Measurements from ENCODE around the gene RGS12. TPM values are rescaled to one million over a fixed set of nuclear protein-coding genes. Genes with fewer than 3 reads are reported as not detected.

RGS12 gene
- total RNA-seq, 1 experiment from 2014 or later: 36.0 TPM

GRCh38 chr4:3253808-3254207, 39.0 kb upstream of the RGS12 start:
- no peak overlapping the region for H3K27ac Mint-ChIP-seq (ENCODE audit: low read depth, unreplicated experiment)
- peaks cover 6% of the 10 kb centered on the region for H3K4me1 Mint-ChIP-seq (ENCODE audit: insufficient read depth, unreplicated experiment)
- CTCF ChIA-PET: no interaction called here
- no TSS peak for BruUV-seq (replicated peaks)
- H3K36me3 Mint-ChIP-seq (ENCODE audit: insufficient read depth, unreplicated experiment): no peaks in the 10 kb centered on the region
- H3K4me3 Mint-ChIP-seq (ENCODE audit: unreplicated experiment): no peak overlapping the region
- intact Hi-C loops (cut with micrococcal nuclease): no loop called here
- H3K27me3 Mint-ChIP-seq (ENCODE audit: insufficient read depth, unreplicated experiment): no peaks in the 10 kb centered on the region
- no peak for DNase-seq (ENCODE audit: unreplicated experiment)
- H3K9me3 Mint-ChIP-seq (ENCODE audit: unreplicated experiment): no peaks in the 10 kb centered on the region
- no peak for TF ChIP-seq CTCF (IDR thresholded peaks at IDR 0.05; ENCODE audit: unreplicated experiment)
- POLR2A ChIA-PET: no interaction called here

GRCh38 chr4:3254302-3255131, 38.3 kb upstream of the RGS12 start:
- no peak overlapping the region for H3K27ac Mint-ChIP-seq (ENCODE audit: low read depth, unreplicated experiment)
- CTCF ChIA-PET: no interaction called here
- no peak for TF ChIP-seq CTCF (IDR thresholded peaks at IDR 0.05; ENCODE audit: unreplicated experiment)
- POLR2A ChIA-PET: no interaction called here
- H3K4me3 Mint-ChIP-seq (ENCODE audit: unreplicated experiment): no peak overlapping the region
- no peaks in the 10 kb centered on the region for H3K9me3 Mint-ChIP-seq (ENCODE audit: unreplicated experiment)
- no TSS peak for BruUV-seq (replicated peaks)
- peaks cover 6% of the 10 kb centered on the region for H3K4me1 Mint-ChIP-seq (ENCODE audit: insufficient read depth, unreplicated experiment)
- no peaks in the 10 kb centered on the region for H3K27me3 Mint-ChIP-seq (ENCODE audit: insufficient read depth, unreplicated experiment)
- H3K36me3 Mint-ChIP-seq (ENCODE audit: insufficient read depth, unreplicated experiment): no peaks in the 10 kb centered on the region
- intact Hi-C loops (cut with micrococcal nuclease): no loop called here
- DNase-seq (ENCODE audit: unreplicated experiment): no peak

- BruUV-seq (replicated peaks): no TSS peak
- Mint-ChIP-seq H3K4me3 (ENCODE audit: unreplicated experiment) (no peak overlapping the region), H3K4me1 (ENCODE audit: insufficient read depth, unreplicated experiment) (peaks cover 6% of the 10 kb centered on the region), H3K27ac (ENCODE audit: low read depth, unreplicated experiment) (no peak overlapping the region), H3K9me3 (ENCODE audit: unreplicated experiment) (no peaks in the 10 kb centered on the region), H3K27me3 (ENCODE audit: insufficient read depth, unreplicated experiment) (no peaks in the 10 kb centered on the region), H3K36me3 (ENCODE audit: insufficient read depth, unreplicated experiment) (no peaks in the 10 kb centered on the region)
- POLR2A ChIA-PET: no interaction called here
- CTCF ChIA-PET: interaction anchor here (0.7 kb wide), 1 partner anchor 86 kb away, joined by 3 read pairs; no protein-coding TSS in a partner anchor
- DNase-seq (ENCODE audit: unreplicated experiment): no peak
- intact Hi-C loops (cut with micrococcal nuclease): no loop called here
- TF ChIP-seq CTCF (IDR thresholded peaks at IDR 0.05; ENCODE audit: unreplicated experiment): no peak
Measured at GRCh38 chr4:3255611-3256186, 37.1 kb upstream of the RGS12 start.

- no peaks in the 10 kb centered on the region for H3K36me3 Mint-ChIP-seq (ENCODE audit: insufficient read depth, unreplicated experiment)
- H3K9me3 Mint-ChIP-seq (ENCODE audit: unreplicated experiment): no peaks in the 10 kb centered on the region
- H3K4me3 Mint-ChIP-seq (ENCODE audit: unreplicated experiment): no peak overlapping the region
- H3K27ac Mint-ChIP-seq (ENCODE audit: low read depth, unreplicated experiment): no peak overlapping the region
- DNase-seq (ENCODE audit: unreplicated experiment): no peak
- BruUV-seq (replicated peaks): no TSS peak
- TF ChIP-seq CTCF (IDR thresholded peaks at IDR 0.05; ENCODE audit: unreplicated experiment): no peak
- ChIA-PET POLR2A (interaction anchor here (0.6 to 1.3 kb wide), 3 partner anchors 10 to 370 kb away, joined by 3 to 5 read pairs (median 3); no protein-coding TSS in a partner anchor), CTCF (interaction anchor here (0.6 to 0.7 kb wide), 2 partner anchors 86 to 302 kb away, joined by 3 read pairs; no protein-coding TSS in a partner anchor)
- H3K27me3 Mint-ChIP-seq (ENCODE audit: insufficient read depth, unreplicated experiment): no peaks in the 10 kb centered on the region
- peaks cover 6% of the 10 kb centered on the region for H3K4me1 Mint-ChIP-seq (ENCODE audit: insufficient read depth, unreplicated experiment)
- intact Hi-C loops (cut with micrococcal nuclease): no loop called here
Measured at GRCh38 chr4:3256230-3257102, 36.4 kb upstream of the RGS12 start.

Measured in MCF 10A (cell line).